HG03196 (cell line): Measurements from ENCODE around the gene WAC.
"Not testable (repeated sequence)": the region's sequence is repeated elsewhere in the genome, so short reads cannot be mapped to it uniquely, and the experiment has no call there.

ENCODE experiments used
- ATAC-seq: cut with Tn5 transposase; IDR thresholded peaks from one replicate; pipeline ENCODE4 v1.9.1; 2021; ENCODE audit not compliant: unreplicated experiment

Gene WAC

GRCh38 chr10:28560617-28561016 lies 27.7 kb downstream of the WAC start:
- ATAC-seq: no peak

- ATAC-seq: no peak
Observed at GRCh38 chr10:28561531-28561930, 28.6 kb downstream of the WAC start.

- no peak for ATAC-seq
Observed at GRCh38 chr10:28564905-28565304, 32.0 kb downstream of the WAC start.

GRCh38 chr10:28566458-28567015 lies 33.6 kb downstream of the WAC start:
- no peak for ATAC-seq

- ATAC-seq: no peak
Observed at GRCh38 chr10:28569506-28570159, 36.7 kb downstream of the WAC start.

- ATAC-seq: no peak
Observed at GRCh38 chr10:28570598-28570997, 37.7 kb downstream of the WAC start.

- ATAC-seq: no peak
Observed at GRCh38 chr10:28571265-28571664, 38.3 kb downstream of the WAC start.

GRCh38 chr10:28574214-28574613 lies 41.3 kb downstream of the WAC start:
- not testable (repeated sequence) for ATAC-seq

GRCh38 chr10:28575852-28576251 lies 42.9 kb downstream of the WAC start:
- no peak for ATAC-seq

- no peak for ATAC-seq
Observed at GRCh38 chr10:28577506-28577905, 44.6 kb downstream of the WAC start.

GRCh38 chr10:28578454-28578853 lies 45.5 kb downstream of the WAC start:
- no peak for ATAC-seq

- ATAC-seq: no peak
Observed at GRCh38 chr10:28580825-28581224, 47.9 kb downstream of the WAC start.

- ATAC-seq: no peak
Observed at GRCh38 chr10:28581916-28582315, 49.0 kb downstream of the WAC start.

GRCh38 chr10:28585076-28585475 lies 52.2 kb downstream of the WAC start:
- ATAC-seq: no peak

GRCh38 chr10:28586176-28586575 lies 53.3 kb downstream of the WAC start:
- ATAC-seq: no peak

- no peak for ATAC-seq
Observed at GRCh38 chr10:28587270-28587969, 54.5 kb downstream of the WAC start.

- ATAC-seq: no peak
Observed at GRCh38 chr10:28587970-28588290, 55.0 kb downstream of the WAC start.

GRCh38 chr10:28592953-28593352 lies 60.0 kb downstream of the WAC start:
- no peak for ATAC-seq

- ATAC-seq: no peak
Observed at GRCh38 chr10:28593811-28594210, 60.9 kb downstream of the WAC start.

GRCh38 chr10:28594406-28594805 lies 61.5 kb downstream of the WAC start:
- no peak for ATAC-seq

- no peak for ATAC-seq
Observed at GRCh38 chr10:28595613-28596012, 62.7 kb downstream of the WAC start.

- ATAC-seq: no peak
Observed at GRCh38 chr10:28600056-28600455, 67.1 kb downstream of the WAC start.

- ATAC-seq: no peak
Observed at GRCh38 chr10:28601012-28601411, 68.1 kb downstream of the WAC start.
